T-helper 1 cell (primary cell): ENCODE results near the gene ITPR2.
A peak's percentile ranks its signal among the peaks of the same experiment; 100 is the strongest.
"Not testable (repeated sequence)": the region's sequence is repeated elsewhere in the genome, so short reads cannot be mapped to it uniquely, and the experiment has no call there.

Source experiments
- DNase-seq, 5 donors: peaks; one replicate each; pipeline ENCODE4 v3.0.0-alpha.2; 2012 to 2020

ITPR2 gene

DNA sequence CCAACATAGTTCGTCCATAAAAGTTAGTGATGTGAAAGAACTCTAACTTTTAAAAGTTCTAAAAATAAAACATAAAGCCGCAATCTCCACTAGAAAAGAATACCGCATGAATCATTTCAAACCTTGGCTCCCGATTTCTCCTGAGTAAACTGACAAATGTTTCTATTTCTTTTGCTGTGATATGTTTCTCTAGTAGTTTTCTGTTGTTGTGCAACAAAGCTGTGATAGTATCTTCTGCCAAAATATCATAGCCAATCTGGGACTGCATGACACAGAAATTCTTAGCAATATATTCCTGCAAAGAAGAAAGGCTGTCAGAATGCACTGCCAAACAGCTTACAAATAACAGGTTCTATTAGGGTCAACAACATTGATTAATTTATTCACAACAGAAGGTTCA, 174.0 kb downstream of the ITPR2 start:
- no peak for DNase-seq

DNA sequence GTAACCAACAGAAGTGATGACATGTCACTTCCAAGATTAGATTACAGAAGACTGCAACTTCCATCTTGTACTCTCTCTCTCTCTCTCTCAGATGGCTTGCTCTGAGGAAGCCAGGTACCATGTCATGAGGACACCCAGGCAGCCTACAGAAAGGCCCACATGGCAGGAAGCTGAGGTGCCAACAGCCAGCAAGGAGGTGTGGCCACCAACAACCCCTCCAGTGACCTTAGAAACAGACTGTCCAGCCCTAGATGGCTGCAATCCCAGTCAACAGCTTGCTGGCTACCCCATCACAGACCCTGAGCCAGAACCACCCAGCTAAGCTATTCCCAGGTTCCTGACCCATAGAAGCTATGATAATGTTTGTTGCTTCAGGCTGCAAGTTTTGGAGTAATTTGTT, 178.4 kb downstream of the ITPR2 start:
- no peak for DNase-seq

DNA sequence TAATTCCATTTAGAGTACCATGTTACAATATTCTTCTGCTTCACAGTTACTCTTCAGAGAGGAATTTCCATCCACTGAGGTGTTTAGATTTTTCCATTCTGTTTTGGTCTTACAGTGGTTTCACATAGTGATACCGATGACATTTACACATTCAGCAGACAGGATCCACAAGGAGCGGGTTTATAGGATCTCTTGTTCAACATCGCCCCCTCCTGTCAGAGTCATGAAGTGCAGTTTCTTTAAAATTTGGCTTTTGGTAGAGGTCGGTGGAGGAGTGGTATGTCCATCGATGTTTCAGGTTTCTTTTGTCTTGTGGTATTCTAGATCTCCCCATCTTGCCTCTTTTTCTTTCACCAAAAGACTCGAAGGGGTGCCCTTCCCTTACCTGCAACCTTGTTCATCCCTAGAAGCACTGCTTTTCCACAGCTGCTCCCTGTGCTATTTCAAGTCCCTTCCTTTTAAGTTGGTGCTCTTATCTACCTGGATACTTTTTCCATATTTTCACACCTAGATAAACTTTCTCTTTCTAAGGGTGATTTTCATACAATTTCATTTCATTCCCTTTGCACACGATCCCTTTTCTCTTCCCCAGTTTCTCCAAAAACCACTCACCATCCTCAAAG, 181.3 kb downstream of the ITPR2 start:
- DNase-seq: peak in 1 of 5 donors; percentile 46

DNA sequence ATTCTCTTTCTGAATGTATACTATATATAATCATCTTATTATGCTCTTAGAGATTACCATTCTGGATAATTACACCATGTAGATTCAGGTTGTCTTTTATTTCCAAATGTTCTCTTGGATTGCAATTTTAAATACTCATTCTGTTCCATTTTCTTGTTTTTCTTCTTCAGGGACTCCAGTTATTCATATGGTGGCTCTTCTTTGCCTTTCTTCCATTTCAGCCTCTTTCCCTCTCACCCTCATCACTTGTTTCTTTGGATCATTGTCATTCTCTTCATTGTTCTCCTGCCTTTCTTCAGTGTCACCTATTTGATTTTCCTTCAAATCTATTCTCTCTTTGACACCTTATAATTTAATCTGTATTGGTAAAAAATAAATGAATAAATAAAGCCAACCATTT, 182.0 kb downstream of the ITPR2 start:
- no peak for DNase-seq

GRCh38 chr12:26648999-26649398, 184.0 kb downstream of the ITPR2 start:
- no peak for DNase-seq

DNA sequence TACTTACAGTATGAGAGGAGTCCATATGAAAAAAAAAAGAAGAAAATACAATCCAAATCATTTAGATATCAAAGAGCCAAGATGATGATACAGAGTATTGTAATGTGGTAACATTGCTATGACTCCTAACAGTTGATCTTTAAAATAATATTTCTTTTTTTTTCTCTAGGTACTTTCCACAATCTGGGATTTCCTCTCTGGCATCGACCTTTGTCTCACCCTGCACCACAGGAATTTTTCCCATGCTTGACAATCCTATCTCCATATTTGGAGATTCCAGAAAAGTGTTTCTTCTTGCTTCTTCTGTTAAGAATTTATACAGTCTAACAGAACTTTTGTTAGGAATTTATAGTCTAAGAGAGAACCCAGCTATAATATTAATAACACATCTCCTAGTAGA, 184.4 kb downstream of the ITPR2 start:
- no peak for DNase-seq

- DNase-seq: no peak
Observed at GRCh38 chr12:26648066-26648465, 184.9 kb downstream of the ITPR2 start.

DNA sequence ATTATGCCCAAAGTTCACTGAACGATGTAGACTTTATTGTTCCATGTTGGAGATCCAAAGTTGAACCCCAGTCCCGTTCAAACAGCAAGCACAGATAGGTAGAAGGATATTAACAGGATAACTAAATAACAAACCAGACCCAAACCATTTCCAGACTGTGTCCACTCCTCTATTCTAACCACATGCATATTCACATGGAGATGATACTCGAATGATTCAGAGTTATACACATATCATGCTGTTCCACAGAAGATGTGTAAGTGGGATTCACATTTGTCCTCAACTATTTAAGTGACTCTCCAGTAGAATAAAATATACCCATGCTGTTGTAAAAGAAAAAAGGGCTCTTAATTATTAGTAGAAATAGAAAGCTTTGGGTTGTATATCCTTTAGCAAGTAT, 185.9 kb downstream of the ITPR2 start:
- DNase-seq: no peak

DNA sequence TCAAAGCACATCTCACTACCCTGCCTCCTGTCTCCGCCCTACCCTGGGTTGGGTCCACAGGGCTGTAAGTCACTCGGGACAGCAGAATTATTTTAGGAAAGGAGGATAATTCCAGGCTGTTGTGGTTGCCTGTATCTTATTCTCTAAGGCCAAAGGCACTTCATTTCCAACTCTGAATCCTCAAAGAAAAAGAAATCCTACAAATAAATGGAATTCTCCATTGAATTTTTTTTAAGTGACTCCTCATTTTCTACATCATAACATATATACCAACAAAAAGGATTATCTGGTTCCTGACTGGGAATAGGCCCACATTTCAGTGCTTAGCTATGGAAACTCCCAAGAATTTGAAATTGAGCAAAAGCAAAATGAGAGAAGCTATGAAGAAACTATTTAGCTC, 186.4 kb downstream of the ITPR2 start:
- DNase-seq: no peak

DNA sequence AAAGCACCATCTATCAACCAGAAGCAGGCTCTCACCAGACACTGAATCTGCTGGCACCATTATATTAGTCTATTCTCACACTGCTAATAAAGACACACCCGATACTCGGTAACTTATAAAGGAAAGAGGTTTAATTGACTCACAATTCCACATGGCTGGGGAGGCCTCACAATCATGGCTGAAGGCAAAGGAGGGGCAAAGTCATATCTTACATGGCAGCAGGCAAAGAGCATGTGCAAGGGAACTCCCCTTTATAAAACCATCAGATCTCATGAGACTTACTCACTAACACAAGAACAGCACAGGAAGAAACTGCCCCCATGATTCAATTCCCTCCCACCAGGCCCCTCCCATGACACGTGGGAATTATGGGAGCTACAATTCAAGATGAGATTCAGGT, 188.6 kb downstream of the ITPR2 start:
- not testable (repeated sequence) for DNase-seq

DNA sequence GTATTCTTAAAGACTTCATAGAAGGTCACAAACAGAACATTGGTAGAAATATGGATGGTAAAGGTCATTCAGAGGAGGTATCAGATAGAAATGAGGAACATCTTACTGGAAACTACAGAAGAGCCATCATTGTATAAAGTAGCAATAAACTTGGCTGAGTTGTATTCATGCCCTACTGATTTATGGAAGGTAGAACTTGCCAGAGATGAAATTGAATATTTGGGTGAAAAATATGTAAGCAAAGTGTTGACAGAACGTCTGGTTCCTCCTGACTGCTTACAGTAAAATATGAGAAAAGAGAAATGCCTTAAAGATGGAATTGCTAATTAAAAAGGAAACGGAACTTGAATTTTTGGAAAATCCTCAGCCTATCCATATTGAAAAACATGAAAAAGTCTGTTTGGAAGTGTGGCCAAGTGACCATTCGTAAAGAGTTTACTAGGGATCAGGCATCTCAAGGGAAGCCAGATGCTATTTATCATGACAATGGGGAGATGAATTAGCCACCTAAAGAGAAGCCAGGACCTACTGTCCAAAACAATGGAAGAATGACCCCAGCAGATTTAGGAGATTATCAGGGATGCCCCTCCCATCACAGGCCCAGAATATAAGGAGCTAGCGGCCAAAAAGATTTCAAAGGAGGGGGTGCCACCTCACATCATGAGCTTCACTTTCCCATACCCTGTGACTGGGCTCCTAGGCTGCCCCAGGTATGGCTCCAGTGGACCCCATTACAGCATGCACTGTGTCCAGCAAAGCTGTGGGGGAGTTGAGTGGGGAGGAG, 189.3 kb downstream of the ITPR2 start:
- DNase-seq: no peak

GRCh38 chr12:26642361-26642760, 190.6 kb downstream of the ITPR2 start:
- DNase-seq: no peak

- DNase-seq: no peak
Observed at GRCh38 chr12:26636710-26637328, 196.2 kb downstream of the ITPR2 start.

DNA sequence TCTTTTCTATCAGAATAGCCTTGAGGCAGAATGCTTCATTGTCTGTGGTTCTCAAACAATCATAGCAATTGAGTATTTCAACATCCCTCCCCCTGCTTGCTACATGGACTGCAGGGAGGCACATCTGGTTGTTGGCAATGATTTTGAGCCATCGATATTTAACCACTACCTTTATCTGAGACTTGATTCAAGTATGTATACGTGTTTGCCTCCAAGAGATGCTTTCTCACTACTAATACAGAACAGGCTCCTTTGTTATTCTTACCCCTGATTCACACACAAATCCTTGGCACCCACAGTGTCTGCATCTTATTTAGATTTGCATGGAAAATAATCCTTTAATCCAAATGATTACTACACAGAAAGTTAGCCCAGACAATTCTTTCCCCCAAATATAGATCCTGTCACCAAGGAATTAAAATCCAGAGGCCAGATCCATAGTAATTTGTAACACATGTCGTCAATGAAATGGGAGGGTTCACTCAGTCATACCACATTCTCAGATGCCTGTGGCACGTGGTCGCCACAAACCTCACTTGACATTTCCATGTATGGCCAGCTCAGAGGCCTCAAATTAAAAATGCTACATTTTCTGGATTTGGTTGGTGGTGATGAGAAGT, 199.3 kb downstream of the ITPR2 start:
- DNase-seq: no peak

- DNase-seq: no peak
Observed at GRCh38 chr12:26632756-26633155, 200.2 kb downstream of the ITPR2 start.

- DNase-seq: no peak
Observed at GRCh38 chr12:26631846-26632245, 201.1 kb downstream of the ITPR2 start.

DNA sequence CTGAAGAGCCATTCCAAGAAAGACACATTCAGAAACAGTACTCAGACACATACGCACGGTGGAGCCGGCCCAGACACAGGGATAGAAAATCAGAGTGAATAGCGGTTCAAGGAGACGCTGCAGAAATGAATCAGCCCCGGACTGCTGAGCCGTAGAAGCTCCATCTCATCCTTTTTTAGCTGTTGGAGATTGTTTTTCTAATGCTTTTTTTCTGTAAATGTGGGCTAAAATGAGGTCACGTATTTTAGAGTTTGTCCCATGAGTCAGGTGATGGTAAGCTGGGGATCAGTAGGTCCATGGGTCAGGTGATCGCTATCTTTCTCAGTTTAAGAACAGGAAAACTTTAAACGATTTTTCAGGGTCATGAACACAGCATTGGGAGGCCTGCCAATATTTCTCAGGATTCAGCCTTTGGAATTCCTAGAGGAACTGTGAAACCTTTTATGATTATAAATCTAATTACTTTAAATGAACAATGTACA, 202.4 kb downstream of the ITPR2 start:
- DNase-seq: no peak

DNA sequence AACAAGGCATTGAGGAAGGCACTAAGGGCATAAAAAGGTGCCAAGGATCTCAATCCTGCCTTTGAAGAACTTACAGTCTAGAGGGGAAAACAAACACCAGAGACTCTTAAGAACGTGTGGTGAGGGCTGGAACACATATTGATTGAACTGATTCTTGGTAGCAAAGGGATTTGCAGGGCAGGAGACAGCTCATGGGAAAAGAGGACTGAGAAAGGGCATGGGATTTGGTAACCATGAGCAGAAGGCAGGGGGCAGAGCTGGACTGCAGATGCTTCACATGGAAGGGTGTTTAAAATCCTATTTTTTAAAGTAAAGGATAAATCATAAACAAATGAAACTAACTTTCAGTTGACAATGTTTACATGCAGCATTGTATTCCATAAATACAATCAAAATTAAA, 203.1 kb downstream of the ITPR2 start:
- no peak for DNase-seq

DNA sequence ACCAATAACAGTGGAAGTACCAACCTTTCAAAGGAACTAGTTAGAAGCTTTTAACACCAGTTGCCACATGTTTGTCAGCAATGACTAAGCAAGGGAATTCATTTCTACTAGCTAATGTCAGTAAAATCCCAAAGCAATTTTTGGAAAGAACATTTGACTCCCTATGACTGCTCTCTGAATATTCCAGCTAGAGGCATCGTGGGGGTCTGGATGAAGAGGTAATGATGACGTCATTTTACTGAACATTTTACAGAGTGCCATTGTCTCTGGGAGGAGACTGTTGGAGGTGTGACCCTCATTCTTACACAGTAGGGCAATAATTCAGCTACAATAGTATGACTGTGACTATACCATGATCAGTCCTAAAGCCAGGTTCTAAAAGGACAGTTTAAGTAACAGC, 204.8 kb downstream of the ITPR2 start:
- no peak for DNase-seq

DNA sequence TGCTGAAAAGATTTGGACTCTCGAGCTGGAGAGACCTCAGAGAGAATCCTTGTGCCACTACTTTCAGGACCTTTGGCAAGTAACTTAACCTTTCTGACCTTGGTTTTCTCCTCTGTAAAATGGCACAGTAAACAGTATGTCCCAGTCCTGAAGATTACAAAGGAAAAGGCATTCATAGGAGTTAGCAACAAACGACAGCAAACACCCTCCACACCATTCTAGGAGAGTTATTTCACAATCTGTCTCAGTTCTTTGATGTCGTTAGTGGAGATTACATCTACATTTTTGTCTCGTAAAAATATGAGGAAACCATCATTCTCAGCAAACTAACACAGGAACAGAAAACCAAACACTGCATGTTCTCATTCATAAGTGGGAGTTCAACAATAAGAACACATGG, 205.7 kb downstream of the ITPR2 start:
- no peak for DNase-seq

DNA sequence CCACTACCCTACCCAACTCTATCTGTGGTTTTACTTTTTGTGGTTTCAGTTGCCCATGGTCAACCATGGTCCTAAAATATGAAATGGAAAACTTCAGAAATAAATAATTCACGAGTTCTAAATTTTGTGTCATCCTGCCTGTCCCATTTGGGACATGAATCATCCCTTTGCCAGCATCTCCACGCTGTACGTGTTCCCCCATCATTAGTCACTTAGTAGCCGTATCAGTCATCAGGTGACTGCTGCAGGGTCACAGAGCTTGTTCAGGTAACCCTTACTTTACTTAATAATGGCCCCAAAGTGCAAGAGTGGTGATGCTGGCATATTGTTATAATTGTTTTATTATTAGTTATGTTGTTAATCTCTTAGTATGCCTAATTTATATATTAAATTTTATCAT, 209.9 kb downstream of the ITPR2 start:
- DNase-seq: no peak

DNA sequence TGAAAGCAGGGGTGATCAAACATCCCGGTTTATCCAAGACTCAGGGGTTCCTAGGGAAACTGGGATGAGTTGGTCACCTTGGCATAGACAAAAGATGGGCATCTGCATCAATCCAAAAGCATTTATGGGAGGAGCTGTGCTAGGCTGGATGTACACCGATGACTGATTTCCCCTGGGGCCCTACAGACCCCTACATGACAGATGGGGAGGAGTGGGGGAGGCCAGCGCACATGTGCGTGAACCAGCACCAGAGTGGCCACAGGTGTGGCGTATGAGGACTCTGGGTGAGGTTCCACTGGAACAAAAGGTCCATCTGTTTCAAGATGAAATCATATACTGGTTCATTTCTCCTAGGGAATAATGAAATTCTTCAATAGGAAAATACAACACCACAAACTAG, 210.4 kb downstream of the ITPR2 start:
- no peak for DNase-seq

- no peak for DNase-seq
Observed at GRCh38 chr12:26621932-26622331, 211.1 kb downstream of the ITPR2 start.

GRCh38 chr12:26620907-26621306, 212.1 kb downstream of the ITPR2 start:
- DNase-seq: no peak
